GM10847 (cell line): ENCODE measurements around the gene CDHR1.

Source experiments
- POLR2A ChIP-seq: IDR thresholded peaks from 2 replicates; pipeline ENCODE4 v1.6.1; 2011; ENCODE audit not compliant: insufficient read length; ENCODE audit errors: extremely low read depth

CDHR1 gene

DNA sequence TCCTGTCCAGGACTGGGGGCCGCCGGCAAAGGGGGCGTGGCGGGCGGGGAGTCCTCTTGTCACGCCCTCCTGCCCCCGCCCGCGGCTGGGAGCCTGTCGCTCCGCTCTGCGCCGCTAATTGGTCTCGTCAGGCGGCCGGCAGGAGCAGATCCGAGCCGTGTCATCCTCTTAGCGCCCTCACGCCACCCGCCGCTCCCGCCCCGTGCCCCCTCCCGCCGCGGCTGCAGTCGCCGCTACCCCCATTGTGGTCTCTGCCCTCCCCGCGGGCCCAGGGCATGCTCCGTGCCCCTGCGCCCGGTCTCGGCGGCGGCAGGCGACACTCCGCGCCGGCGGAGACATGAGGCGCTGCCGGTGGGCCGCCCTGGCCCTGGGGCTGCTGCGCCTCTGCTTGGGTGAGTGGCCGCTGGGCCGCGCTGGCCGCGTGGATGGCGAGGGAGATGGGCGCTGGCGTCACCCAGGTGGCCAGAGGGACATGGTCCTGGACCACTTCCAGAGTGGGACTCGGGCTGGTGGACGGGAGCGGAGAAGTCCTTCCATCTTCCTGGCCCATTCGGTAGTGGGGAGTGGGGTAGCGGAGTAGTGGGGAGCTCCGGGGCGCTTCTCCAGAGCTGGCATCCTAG lies at the start of gene CDHR1:
TSS of gene CDHR1 (plus strand) at position 114 of the 620 bp plus-strand sequence. CDS start at position 338, 224 bp downstream.
- TF ChIP-seq POLR2A: no peak

DNA sequence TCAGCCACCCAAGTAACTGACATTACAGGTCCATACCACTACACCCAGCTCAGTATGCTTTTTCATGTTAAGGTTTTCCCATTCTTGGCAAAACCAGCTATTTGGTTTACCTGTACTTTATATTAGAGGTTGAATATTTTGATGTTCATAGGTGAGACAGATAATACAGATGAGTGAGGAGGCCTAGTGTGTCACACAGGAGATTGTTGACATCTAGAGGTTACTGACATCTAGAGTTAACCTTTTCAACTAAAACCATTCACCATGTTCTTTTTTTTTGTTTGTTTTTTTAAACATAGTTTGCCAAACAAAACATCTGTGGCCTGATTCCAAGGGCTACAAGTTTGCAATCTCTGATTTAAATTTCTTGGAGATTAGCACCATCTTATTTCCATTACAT lies 47.0 kb upstream of the CDHR1 start:
- no peak for TF ChIP-seq POLR2A

DNA sequence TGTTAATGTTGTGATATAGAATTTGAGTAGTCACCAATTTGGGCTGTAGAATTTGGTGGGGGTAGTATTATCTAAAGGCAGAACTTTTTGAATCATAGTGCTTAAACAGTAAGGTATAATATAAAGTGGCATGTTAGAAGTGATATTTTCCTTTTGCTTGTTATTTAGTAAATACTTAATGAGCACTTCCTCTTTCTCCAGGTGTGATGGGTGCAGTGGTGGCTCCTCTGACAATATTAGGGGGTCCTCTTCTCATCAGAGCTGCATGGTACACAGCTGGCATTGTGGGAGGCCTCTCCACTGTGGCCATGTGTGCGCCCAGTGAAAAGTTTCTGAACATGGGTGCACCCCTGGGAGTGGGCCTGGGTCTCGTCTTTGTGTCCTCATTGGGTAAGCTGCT lies 44.5 kb upstream of the CDHR1 start:
- TF ChIP-seq POLR2A: no peak

DNA sequence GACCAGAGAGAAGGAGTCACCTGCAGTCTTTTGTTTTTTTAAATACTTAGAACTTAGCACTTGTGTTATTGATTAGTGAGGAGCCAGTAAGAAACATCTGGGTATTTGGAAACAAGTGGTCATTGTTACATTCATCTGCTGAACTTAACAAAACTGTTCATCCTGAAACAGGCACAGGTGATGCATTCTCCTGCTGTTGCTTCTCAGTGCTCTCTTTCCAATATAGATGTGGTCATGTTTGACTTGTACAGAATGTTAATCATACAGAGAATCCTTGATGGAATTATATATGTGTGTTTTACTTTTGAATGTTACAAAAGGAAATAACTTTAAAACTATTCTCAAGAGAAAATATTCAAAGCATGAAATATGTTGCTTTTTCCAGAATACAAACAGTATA lies 41.6 kb upstream of the CDHR1 start:
- no peak for TF ChIP-seq POLR2A

DNA sequence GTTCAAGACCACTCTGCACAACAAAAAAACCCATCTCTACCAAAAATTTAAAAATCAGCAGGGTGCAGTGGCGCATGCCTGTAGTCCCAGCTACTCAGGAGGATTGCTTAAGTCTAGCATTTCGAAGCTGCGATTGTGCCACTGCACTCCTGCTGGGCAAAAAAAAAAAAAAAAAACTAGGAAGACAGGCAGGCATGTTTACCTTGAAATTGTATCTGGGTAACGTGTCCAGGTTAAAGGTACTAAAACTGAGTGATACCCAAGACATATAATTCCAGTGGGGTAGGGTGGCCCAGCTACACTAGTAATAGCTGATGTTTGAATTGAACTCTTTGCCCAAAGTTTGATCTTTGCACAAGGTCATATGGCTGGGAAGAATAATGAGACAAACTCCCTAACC lies 38.8 kb upstream of the CDHR1 start:
- TF ChIP-seq POLR2A: no peak

DNA sequence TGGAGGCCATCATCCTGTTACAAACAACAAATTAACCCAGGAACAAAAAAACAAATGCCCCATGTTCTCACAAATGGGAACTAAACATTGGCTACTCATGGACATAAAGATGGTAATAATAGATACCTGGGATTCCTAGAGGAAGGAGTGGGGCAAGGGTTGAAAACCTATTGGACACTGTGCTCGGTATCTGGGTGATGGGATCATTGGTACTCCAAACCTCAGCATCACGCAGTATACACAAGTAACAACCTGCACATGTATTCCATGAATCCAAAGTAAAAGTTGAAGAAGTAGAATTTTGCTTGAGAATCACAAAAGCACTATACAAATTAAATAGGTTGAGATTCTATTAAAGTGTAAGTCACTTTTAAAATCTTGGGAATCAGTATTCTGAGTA lies 38.3 kb upstream of the CDHR1 start:
- TF ChIP-seq POLR2A: no peak

DNA sequence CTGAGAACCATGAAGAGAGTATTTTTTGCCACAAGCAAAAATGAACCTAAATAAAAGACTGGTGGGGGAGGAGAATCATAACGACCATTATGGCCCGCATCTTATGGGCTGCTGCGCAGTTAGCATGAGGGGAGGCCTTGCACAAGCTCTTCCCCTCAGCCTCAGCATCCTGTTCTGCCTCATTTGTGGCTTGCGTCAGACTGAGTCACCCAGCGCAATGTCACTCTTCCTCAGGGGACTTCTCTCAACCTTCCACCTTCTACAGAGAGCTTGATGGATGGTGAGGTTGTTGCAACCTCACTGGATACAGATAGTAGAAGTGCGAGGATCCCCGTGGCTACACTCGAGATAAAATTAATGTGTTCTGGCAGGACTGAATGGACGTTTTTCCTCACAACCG lies 37.6 kb upstream of the CDHR1 start:
- TF ChIP-seq POLR2A: no peak

DNA sequence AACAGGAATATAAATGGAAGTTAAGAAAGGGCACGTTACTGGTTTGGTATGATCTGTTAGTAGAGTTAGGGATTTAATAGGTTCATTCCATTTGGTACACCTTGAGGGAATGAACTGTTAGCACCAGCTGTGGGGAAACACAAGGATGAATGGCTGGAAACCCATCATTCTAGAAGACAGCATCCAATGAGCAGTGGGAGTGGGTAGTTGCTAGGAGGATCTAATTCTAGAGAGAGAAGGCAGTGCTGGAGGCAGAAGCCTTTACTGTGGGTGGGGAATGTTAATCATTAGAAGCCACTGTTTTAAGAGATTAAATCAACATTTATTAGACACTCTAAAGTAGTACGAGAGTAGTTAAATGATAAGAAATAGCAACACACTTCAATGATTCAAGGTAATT lies 36.3 kb upstream of the CDHR1 start:
- no peak for TF ChIP-seq POLR2A

DNA sequence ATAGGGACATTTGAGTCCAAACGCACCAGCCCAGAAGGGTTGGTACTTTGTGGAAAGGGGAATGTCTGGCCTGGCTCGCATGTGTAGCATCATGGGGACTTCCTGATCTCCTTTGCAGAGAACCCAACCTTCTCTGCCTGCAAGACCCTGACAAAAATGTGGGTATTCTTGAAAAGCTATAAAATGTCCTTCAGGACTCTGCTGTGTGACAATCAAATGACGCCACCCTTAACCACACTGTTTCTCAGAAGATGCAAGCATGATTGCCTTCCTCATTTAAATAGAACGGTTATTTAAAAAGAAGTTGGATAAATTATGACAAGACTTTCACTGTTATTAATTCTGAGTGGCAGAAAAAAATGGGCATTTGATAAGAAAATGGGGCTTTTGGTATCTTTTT lies 35.8 kb upstream of the CDHR1 start:
- TF ChIP-seq POLR2A: no peak

DNA sequence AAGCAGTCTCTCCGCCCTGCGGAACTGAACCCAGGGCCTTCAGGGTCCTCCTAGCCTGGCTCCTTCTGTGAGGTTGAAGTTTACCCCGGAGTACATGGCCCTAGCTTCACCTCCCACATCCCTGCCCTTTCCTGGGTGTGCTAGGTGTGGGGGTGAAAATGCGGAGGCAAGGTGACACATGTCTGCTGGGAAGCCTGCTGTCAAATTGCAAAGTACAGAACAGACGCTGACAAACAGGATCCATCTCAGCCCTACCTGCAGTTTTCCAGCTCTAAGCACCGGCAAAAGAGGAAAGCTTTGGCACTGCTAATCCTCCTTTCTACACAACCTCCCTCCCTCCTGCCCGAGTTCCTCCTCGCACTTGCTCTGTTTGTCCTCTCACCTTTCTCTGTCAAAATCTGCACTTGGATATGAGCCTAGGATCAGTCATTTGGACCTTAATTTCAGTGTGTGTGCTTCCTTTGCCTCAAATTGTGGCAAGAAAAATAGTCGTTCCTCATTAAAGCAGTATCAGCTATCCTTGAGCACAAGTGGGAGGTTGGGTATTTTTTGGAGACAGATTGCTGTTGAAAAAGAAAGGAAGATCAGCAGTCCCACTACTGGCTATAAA lies 35.2 kb upstream of the CDHR1 start:
- TF ChIP-seq POLR2A: no peak

DNA sequence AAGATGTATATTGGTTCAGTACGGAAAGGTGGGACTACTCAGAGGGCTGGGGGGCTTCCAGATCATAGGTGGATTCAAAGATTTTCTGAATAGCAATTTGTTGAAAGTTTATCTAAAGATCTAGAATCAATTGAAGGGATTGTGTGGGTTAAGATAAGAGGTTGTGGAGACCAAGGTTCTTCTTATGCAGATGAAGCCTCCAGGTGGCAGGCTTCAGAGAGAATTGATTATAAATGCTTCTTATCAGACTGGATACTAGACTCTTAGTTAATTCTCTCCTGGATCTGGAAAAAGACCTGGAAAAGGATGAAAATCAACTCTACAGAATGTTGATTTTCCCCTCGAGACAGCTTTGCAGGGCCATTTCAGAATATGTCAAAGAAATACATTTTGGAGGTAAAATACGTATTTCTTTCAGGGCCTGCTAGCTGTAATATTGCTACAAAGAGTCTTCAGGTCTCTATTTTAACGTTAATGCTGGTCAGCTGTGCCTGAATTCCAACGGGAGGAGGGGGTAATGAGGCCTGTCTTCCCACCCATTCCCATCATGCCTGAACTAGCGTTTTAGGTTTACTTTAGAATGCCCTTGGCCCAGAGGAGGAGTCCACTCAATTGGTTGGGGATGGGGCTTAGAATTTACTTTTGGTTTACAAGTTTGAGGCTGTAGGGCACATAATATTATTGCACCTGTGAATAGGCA lies 33.5 kb upstream of the CDHR1 start:
- TF ChIP-seq POLR2A: no peak

DNA sequence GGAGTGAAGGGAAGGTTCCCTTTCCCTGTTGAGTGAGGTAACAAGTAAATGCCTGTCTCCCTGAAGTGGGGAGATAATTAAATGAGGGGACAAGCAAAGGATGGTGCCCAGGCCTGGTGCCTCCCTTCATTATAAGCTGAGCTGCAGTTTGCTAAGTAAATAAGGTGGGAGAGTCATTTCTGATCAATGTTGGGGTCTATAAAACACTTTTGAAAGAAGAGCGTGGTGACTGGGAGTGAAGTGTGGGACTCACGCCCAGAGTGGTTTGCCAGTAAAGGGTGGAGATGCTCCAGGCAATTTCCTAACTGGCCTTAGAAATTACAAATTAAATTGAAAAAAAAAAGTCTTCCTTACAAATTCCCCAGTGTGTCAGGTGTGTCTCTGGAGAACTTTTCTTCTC lies 30.3 kb upstream of the CDHR1 start:
- TF ChIP-seq POLR2A: no peak

DNA sequence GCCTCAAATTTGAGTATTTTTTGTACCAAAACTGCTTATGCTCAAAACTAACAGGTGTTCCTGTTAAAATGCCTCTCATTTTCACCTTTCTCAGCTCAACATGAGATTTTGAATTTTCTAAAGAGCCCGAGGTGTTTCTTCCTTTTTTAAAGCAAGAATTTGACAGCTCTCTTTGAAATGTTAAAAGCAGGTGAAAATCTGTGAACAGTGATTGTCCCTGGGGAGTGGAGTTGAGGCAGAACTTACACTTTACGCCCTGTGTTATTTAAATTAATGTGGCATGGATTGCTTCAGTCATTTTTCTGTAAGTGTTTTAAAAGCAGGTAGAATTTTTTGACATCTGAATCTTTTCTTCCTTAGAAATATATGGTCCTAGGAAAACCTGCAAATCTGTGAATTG lies 29.9 kb upstream of the CDHR1 start:
- TF ChIP-seq POLR2A: no peak

DNA sequence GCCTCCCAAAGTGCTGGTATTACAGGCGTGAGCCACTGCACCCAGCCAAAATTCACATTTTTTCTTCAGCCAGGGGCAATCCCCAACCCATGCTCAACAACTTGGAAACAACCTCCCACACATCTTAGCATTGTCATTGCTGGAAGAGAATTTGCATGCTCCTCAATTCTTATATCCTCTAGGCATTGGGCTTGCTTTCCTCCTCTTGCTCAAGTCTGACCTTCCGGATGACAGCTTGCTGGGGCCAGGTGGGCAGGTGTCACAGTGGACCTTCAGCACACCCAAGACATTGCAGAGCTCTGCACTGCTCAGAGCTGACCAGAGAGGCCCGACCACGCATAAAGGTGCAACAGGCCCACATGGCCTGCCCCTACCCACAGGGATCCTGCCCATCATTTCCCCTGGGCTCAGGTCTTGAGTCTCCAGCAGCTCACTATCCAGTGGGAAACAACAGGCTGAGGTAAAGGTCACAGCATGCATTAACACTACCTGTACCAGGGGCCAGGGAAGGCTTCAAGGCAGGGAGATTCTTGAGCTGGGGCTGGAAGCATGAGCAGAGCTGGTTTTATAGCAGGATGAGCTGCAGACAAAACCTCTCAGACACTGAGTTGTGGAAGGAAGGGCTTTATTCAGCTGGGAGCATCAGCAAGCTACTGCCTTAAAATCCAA lies 27.6 kb upstream of the CDHR1 start:
- TF ChIP-seq POLR2A: no peak

DNA sequence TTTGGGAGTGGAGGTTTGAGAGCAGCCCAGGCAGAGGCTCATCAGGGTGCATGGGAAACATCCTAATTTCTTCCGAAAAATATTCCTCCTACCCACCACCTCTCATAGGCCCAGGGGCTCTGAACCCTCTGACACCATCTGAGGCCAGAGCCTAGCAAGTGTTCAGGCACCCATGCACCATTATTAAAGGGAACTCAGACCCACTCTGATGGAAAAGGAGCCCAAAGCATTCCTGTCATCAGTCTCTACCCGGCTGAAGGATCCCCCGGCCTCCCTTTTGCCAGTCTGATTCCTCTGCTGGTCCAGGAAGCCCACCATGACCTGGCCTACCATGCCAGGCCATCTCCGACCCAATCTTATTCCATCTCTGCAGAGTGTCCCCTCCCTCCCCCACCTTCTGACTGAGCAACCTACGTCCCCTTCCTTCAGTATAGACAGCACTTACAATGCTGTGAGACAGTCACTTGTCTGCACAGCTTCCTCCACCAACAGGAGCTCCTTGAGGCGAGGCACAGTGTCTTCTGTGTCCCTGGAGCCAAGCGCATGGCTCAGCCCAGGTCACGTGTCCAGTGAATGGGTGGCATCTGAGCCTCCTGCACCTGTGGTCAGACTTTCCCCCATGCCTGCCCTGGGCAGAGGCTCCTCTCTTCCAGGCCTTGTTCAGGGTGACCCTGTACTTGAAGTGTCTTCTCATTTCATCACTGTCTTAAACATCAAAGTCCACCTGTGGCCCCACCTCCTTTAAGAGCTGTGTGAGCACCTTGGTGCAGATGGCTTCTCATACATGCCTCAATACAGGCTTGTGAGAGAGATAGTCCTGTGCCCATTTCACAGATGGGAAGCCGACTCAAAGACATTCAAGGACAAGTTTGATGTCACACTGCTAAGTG lies 21.6 kb upstream of the CDHR1 start:
- TF ChIP-seq POLR2A: no peak

DNA sequence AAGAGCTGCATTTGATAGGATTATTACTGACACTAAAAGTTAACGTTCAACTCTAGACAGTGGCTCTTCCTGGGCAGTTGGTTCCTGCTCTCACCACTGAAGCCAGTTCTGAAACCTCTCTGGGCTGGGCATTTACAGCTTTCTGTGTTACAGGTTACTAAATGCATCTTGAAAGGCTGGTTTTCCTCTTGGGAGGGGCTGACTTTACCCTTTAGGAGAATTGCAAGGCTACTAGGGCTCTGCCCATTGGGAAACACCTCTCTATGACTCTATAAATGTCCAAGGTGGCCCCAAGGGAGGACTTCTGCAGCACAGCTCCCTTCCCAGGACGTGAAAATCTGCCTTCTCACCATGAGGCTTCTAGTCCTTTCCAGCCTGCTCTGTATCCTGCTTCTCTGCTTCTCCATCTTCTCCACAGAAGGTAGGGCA lies 20.8 kb upstream of the CDHR1 start, which contains the start of gene GPR15LG:
TSS of gene GPR15LG (plus strand) at position 301 of the 429 bp plus-strand sequence. CDS start at position 352, 51 bp downstream.
- no peak for TF ChIP-seq POLR2A

DNA sequence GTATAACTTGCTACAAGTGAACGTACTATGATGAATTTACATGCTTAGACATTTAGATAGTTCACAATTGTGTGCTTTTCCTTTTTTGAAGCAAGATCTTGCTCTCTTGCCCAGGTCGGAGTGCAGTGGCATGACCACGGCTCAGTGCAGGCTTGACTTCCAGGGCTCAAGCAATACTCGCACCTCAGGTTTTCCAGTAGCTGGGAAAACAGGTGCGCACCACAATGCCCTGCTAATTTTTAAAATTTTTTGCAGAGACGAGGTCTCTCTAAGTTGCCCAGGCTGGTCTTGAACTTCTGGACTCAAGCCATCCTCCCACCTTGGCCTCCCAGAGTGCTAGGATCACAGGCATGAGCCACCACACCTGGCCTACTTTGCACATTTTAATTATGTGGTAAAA lies 18.9 kb upstream of the CDHR1 start:
- TF ChIP-seq POLR2A: no peak
